IMR-90 (cell line): Measurements from ENCODE around the gene PLA2G4A. TPM values are rescaled to one million over a fixed set of nuclear protein-coding genes. Genes with fewer than 3 reads are reported as not detected.

Source experiments
- ATAC-seq: fragments of 200-7000 bp; cut with Tn5 transposase; 2 replicates; pipeline ENCODE4 v1.9.1; 2020; ENCODE audit warnings: low read depth, mild to moderate bottlenecking, moderate library complexity
- BruUV-seq: library from RNA; stranded (reverse); fragments of 400-500 nt; replicated peaks from 2 replicates; lab custom pipeline; 2021; lab: Mats Ljungman, UMichigan
- CTCF ChIA-PET: fragments of 300-600 bp; formaldehyde crosslinking; extraction: SDS; loops from one replicate; lab custom pipeline; 2021; ENCODE audit warnings: antibody characterized with exemption; lab: Yijun Ruan, JAX
- POLR2A ChIA-PET: fragments of 300-600 bp; sonication (Branson Sonifier 250); formaldehyde crosslinking; loops from one replicate; lab custom pipeline; 2022; ENCODE audit warnings: antibody characterized with exemption; ENCODE audit not compliant: unreplicated experiment; lab: Charles Lee
- DNase-seq: peaks from one replicate; pipeline ENCODE4 v3.0.0; 2013
- H2AFZ ChIP-seq: replicated peaks from 2 replicates; pipeline ENCODE3; 2013; ENCODE audit warnings: low read length, mild to moderate bottlenecking; ENCODE audit not compliant: poor library complexity
- H2AK5ac ChIP-seq: 2 replicates; pipeline ENCODE4 v1.6.1; 2013; ENCODE audit warnings: low read depth, low read length, inconsistent platforms
- H2AK9ac ChIP-seq: replicated peaks from 2 replicates; pipeline ENCODE3; 2013; ENCODE audit warnings: mild to moderate bottlenecking, low read depth, low read length, moderate library complexity; ENCODE audit not compliant: poor library complexity
- H2BK120ac ChIP-seq: 2 replicates; pipeline ENCODE4 v1.6.1; 2013; ENCODE audit warnings: low read depth, low read length, inconsistent platforms
- H2BK15ac ChIP-seq: 3 replicates; pipeline ENCODE4 v1.6.1; 2013; ENCODE audit warnings: low read depth, low read length, inconsistent platforms
- H2BK20ac ChIP-seq: 2 replicates; pipeline ENCODE4 v1.6.1; 2013; ENCODE audit warnings: low read depth, mild to moderate bottlenecking, inconsistent platforms, low read length, moderate library complexity
- H2BK5ac ChIP-seq: 2 replicates; pipeline ENCODE4 v1.6.1; 2013; ENCODE audit warnings: mild to moderate bottlenecking, low read depth, low read length, inconsistent platforms; ENCODE audit not compliant: poor library complexity, severe bottlenecking
- H3K14ac ChIP-seq: replicated peaks from 2 replicates; pipeline ENCODE4 v1.6.1; 2013; ENCODE audit warnings: low read depth, low read length, inconsistent platforms
- H3K18ac ChIP-seq: 2 replicates; pipeline ENCODE4 v1.6.1; 2013; ENCODE audit warnings: low read depth, low read length, control low read depth
- H3K23ac ChIP-seq: 2 replicates; pipeline ENCODE4 v1.6.1; 2013; ENCODE audit warnings: low read depth, low read length, inconsistent platforms
- H3K27ac ChIP-seq: 2 replicates; pipeline ENCODE4 v1.5.1; 2013; ENCODE audit warnings: mild to moderate bottlenecking, control low read depth, low read length; ENCODE audit not compliant: insufficient read depth
- H3K27me3 ChIP-seq: 2 replicates; pipeline ENCODE4 v1.6.1; 2013; ENCODE audit warnings: low read length; ENCODE audit not compliant: control insufficient read depth, insufficient read depth
- H3K36me3 ChIP-seq: 2 replicates; pipeline ENCODE4 v1.6.1; 2013; ENCODE audit warnings: low read length, mixed read lengths; ENCODE audit not compliant: control insufficient read depth, insufficient read depth
- H3K4ac ChIP-seq: 2 replicates; pipeline ENCODE4 v1.6.1; 2013; ENCODE audit warnings: low read depth, low read length, inconsistent platforms
- H3K4me1 ChIP-seq: 2 replicates; pipeline ENCODE4 v1.6.1; 2013; ENCODE audit warnings: low read length, mixed read lengths; ENCODE audit not compliant: control insufficient read depth, insufficient read depth
- H3K4me2 ChIP-seq: 2 replicates; pipeline ENCODE4 v1.6.1; 2013; ENCODE audit warnings: low read depth, mild to moderate bottlenecking, control low read depth, low read length, moderate library complexity
- H3K4me3 ChIP-seq: 2 replicates; pipeline ENCODE4 v1.5.1; 2013; ENCODE audit warnings: low read depth, mild to moderate bottlenecking, control low read depth, low read length, moderate library complexity; ENCODE audit not compliant: insufficient read depth
- H3K56ac ChIP-seq: 2 replicates; pipeline ENCODE4 v1.6.1; 2013; ENCODE audit warnings: low read length, inconsistent platforms; ENCODE audit not compliant: insufficient read depth; ENCODE audit errors: extremely low read depth
- H3K79me1 ChIP-seq, 2 experiments: 2 replicates each; pipeline ENCODE4 v1.6.1; 2013; ENCODE audit warnings: low read length in 2 of 2, inconsistent platforms in 1 of 2, low read depth in 1 of 2
- H3K9ac ChIP-seq: 2 replicates; pipeline ENCODE4 v1.6.1; 2013; ENCODE audit warnings: low read depth, low read length, control low read depth
- H3K9me1 ChIP-seq: 2 replicates; pipeline ENCODE4 v1.6.1; 2013; ENCODE audit warnings: low read length, inconsistent platforms; ENCODE audit not compliant: insufficient read depth
- H3K9me3 ChIP-seq: 2 replicates; pipeline ENCODE4 v1.6.1; 2013; ENCODE audit warnings: low read length; ENCODE audit not compliant: control insufficient read depth, insufficient read depth
- H4K20me1 ChIP-seq: 2 replicates; pipeline ENCODE4 v1.6.1; 2013; ENCODE audit warnings: low read length, inconsistent platforms; ENCODE audit not compliant: insufficient read depth
- H4K5ac ChIP-seq: 2 replicates; pipeline ENCODE4 v1.6.1; 2013; ENCODE audit warnings: mild to moderate bottlenecking, low read depth, low read length, control low read depth
- H4K8ac ChIP-seq, 2 experiments: 2 replicates each; pipeline ENCODE4 v1.6.1; 2013; ENCODE audit warnings: low read depth in 2 of 2, low read length in 2 of 2, control low read depth in 1 of 2, inconsistent platforms in 1 of 2
- H4K91ac ChIP-seq: 2 replicates; pipeline ENCODE4 v1.6.1; 2013; ENCODE audit warnings: low read depth, low read length, inconsistent platforms; ENCODE audit not compliant: insufficient read depth
- BHLHE40 ChIP-seq: fragments of 150-350 bp; IDR thresholded peaks from 2 replicates; pipeline ENCODE4 v1.6.1; 2016; ENCODE audit warnings: mild to moderate bottlenecking, low read depth, low read length
- CEBPB ChIP-seq: IDR thresholded peaks from 2 replicates; pipeline ENCODE4 v1.6.1; 2012; ENCODE audit warnings: low read depth, low read length, improper control_type of control experiment
- FOS ChIP-seq: fragments of 150-350 bp; IDR thresholded peaks from 2 replicates; pipeline ENCODE4 v1.6.1; 2016; ENCODE audit warnings: low read depth, low read length
- MXI1 ChIP-seq: IDR thresholded peaks from 2 replicates; pipeline ENCODE4 v1.6.1; 2012; ENCODE audit warnings: low read depth, mild to moderate bottlenecking, low read length, moderate library complexity, borderline replicate concordance
- WGBS, 2 experiments: methylation state at CpG; one replicate each; pipeline versions ENCODE4 v1.1.5 to v1.1.7; 2013; ENCODE audit warnings: missing lambda C conversion rate in 2 of 2; ENCODE audit not compliant: insufficient read length in 1 of 2; ENCODE audit errors: extremely low coverage in 2 of 2; 5-methylcytosine and 5-hydroxymethylcytosine counted together
- dilution Hi-C: fragments of 300-500 bp; cut with HindIII; formaldehyde crosslinking; loops from one replicate; pipeline ENCODE4 v1.14.3; 2018; ENCODE audit warnings: low sequenced_read_pairs; ENCODE audit not compliant: unreplicated experiment
- in situ Hi-C: fragments of 300-500 bp; cut with MboI; formaldehyde crosslinking; loops from 3 replicates; pipeline ENCODE4 v1.14.3; 2019; ENCODE audit warnings: low sequenced_read_pairs, inconsistent platforms, mixed read lengths
- intact Hi-C: fragments of 100-400 bp; cut with micrococcal nuclease; formaldehyde crosslinking; loops from 2 replicates; pipeline ENCODE4 v1.10.0; 2022
- polyA plus RNA-seq, 3 experiments: library from polyadenylated mRNA; depleted of rRNA; stranded (reverse); fragments of >200 nt; gene quantifications; 2 replicates each; pipeline ENCODE4 v1.2.3, GENCODE V29; 2012; ENCODE audit warnings: low replicate concordance in 1 of 3
- total RNA-seq: library from RNA; depleted of rRNA; stranded (reverse); fragments of >200 nt; gene quantifications from 2 replicates; pipeline ENCODE4 v1.2.3, GENCODE V29; 2012

The PLA2G4A gene
- total and polyA plus RNA-seq, 2 of the 4 experiments (the other 2 are of a cell fraction): 1.6 to 3.8 TPM

GRCh38 chr1:186843226-186843625, 14.5 kb downstream of the PLA2G4A start:
- H2BK20ac ChIP-seq: no peak overlapping the region
- intact Hi-C loops (no loop called here), in situ Hi-C loops (no loop called here), dilution Hi-C loops (no loop called here)
- no peak overlapping the region for H3K56ac ChIP-seq
- H3K9me3 ChIP-seq: no peaks in the 10 kb centered on the region
- H3K36me3 ChIP-seq: no peaks in the 10 kb centered on the region
- H3K4me2 ChIP-seq: no peak overlapping the region
- H2AFZ ChIP-seq: no peak overlapping the region
- H4K91ac ChIP-seq: no peak overlapping the region
- no peaks in the 10 kb centered on the region for H3K9me1 ChIP-seq
- BruUV-seq: no TSS peak
- 80% methylated on average over 1 of the region's 2 CpGs; no CpG with 5 or more reads in 1 of the 2 experiments for WGBS, 2 experiments
- H2BK5ac ChIP-seq: no peak overlapping the region
- no peak overlapping the region for H2BK120ac ChIP-seq
- H3K23ac ChIP-seq: no peak overlapping the region
- no peak overlapping the region for H3K9ac ChIP-seq
- no peak for ATAC-seq
- no peaks in the 10 kb centered on the region for H3K27me3 ChIP-seq
- H3K14ac ChIP-seq: no peak overlapping the region
- H3K18ac ChIP-seq: no peak overlapping the region
- ChIA-PET POLR2A (no interaction called here), CTCF (no interaction called here)
- no peak overlapping the region for H4K8ac ChIP-seq
- H3K27ac ChIP-seq: no peak overlapping the region
- H3K4me1 ChIP-seq: no peaks in the 10 kb centered on the region
- H4K5ac ChIP-seq: no peak overlapping the region
- no peak for DNase-seq
- TF ChIP-seq FOS (no peak), BHLHE40 (no peak), MXI1 (no peak), CEBPB (no peak)
- no peaks in the 10 kb centered on the region for H4K20me1 ChIP-seq
- H2AK9ac ChIP-seq: no peak overlapping the region
- no peak overlapping the region for H2AK5ac ChIP-seq
- no peak overlapping the region for H3K4me3 ChIP-seq
- no peaks in the 10 kb centered on the region for H3K79me1 ChIP-seq
- no peak overlapping the region for H2BK15ac ChIP-seq
- H3K4ac ChIP-seq: no peak overlapping the region
